Left lung (tissue), 10 donors: Measurements from ENCODE around the gene GABRB2. TPM values are rescaled to one million over a fixed set of nuclear protein-coding genes. Genes with fewer than 3 reads are reported as not detected.

Experiments used
- ATAC-seq: fragments of 200-7000 bp; cut with Tn5 transposase; one replicate; pipeline ENCODE4 v1.9.1; 2020; ENCODE audit warnings: moderate library complexity
- DNase-seq, 4 donors: peaks; one replicate each; pipeline ENCODE4 v3.0.0-alpha.2; 2013 to 2020
- H3K27ac ChIP-seq, 2 donors: fragments of 200-600 bp; sonication (generic) in 1 of 2; one replicate each; pipeline versions ENCODE4 v1.5.0 to v1.8.0; 2020 to 2021
- H3K27me3 ChIP-seq, 2 donors: fragments of 200-600 bp; sonication (generic) in 1 of 2; one replicate each; pipeline versions ENCODE4 v1.5.0 to v1.8.0; 2020 to 2021
- H3K36me3 ChIP-seq, 2 donors: fragments of 200-600 bp; sonication (generic) in 1 of 2; one replicate each; pipeline versions ENCODE4 v1.5.0 to v1.8.0; 2020 to 2021
- H3K4me1 ChIP-seq, 2 donors: fragments of 200-600 bp; one replicate each; pipeline ENCODE4 v1.8.0; 2021
- H3K4me3 ChIP-seq, 2 donors: fragments of 200-600 bp; sonication (generic) in 1 of 2; one replicate each; pipeline versions ENCODE4 v1.5.0 to v1.8.0; 2020 to 2021; ENCODE audit warnings: mild to moderate bottlenecking in 1 of 2
- H3K9me3 ChIP-seq, 2 donors: fragments of 200-600 bp; sonication (generic) in 1 of 2; one replicate each; pipeline versions ENCODE4 v1.5.0 to v1.8.0; 2020 to 2021
- intact Hi-C, 2 donors: fragments of 100-400 bp; cut with DNase I; formaldehyde crosslinking; loops; one replicate each; pipeline versions ENCODE4 v1.11.2 to v1.14.2; 2022
- polyA plus RNA-seq, 6 donors: library from polyadenylated mRNA; unstranded; fragments of 120-200 nt; gene quantifications; one replicate each; pipeline ENCODE4 v1.2.1, GENCODE V29; 2013; ENCODE audit not compliant: insufficient read length in 6 of 6
- total RNA-seq, 2 donors: library from RNA; stranded (reverse); fragmentation: NEBNext Ultra II Directional; extraction: Animal tissue kit (Norgen Biotek cat#: 25700); gene quantifications; one replicate each; pipeline ENCODE4 v1.2.1, GENCODE V29; 2021
- TF ChIP-seq, protein P1 (sequence below), 2 donors: fragments of 200-600 bp; sonication (generic) in 1 of 2; IDR thresholded peaks; one replicate each; pipeline versions ENCODE4 v1.5.0 to v1.8.0; 2021; ENCODE audit warnings: antibody characterized with exemption in 2 of 2
- donor health status: DM: no; HTN: yes; CAD: no.
- donor health status: DM: no; HTN: no; CAD: no.

The GABRB2 gene
- total and polyA plus RNA-seq, 8 donors: 0.50 to 3.1 (median 1.6) TPM

DNA sequence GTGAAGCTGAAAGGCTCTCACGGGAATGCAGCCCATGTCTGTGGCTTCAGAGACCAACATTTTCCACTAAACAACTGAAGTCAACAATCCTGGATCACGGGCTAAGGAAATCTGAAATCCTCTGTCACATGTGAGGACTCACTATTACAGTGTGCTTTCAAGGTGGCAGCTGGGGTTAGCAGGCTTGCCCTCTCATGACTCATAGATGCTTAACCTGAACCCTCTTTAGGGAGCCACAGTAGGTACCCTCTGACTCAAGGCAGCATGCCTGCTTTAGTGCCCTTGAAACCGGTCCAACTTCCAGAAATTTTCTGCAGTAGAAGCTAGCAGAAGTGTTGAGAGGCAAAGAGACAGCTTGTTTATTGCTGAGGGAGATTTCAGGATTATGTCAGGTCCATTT, 232.5 kb downstream of the GABRB2 start:
- DNase-seq (no peak), ATAC-seq (peak; percentile 54)
- H3K36me3 ChIP-seq: no peaks in the 10 kb centered on the region
- intact Hi-C loops: no loop called here
- no peaks in the 10 kb centered on the region for H3K27me3 ChIP-seq
- H3K27ac ChIP-seq: no peak overlapping the region
- no peak overlapping the region for H3K4me3 ChIP-seq
- no peaks in the 10 kb centered on the region for H3K4me1 ChIP-seq
- peaks cover 0 to 2% of the 10 kb centered on the region in 2 donors for H3K9me3 ChIP-seq
- TF ChIP-seq, protein P1, sequence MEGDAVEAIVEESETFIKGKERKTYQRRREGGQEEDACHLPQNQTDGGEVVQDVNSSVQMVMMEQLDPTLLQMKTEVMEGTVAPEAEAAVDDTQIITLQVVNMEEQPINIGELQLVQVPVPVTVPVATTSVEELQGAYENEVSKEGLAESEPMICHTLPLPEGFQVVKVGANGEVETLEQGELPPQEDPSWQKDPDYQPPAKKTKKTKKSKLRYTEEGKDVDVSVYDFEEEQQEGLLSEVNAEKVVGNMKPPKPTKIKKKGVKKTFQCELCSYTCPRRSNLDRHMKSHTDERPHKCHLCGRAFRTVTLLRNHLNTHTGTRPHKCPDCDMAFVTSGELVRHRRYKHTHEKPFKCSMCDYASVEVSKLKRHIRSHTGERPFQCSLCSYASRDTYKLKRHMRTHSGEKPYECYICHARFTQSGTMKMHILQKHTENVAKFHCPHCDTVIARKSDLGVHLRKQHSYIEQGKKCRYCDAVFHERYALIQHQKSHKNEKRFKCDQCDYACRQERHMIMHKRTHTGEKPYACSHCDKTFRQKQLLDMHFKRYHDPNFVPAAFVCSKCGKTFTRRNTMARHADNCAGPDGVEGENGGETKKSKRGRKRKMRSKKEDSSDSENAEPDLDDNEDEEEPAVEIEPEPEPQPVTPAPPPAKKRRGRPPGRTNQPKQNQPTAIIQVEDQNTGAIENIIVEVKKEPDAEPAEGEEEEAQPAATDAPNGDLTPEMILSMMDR (IDR thresholded peaks at IDR 0.05): no peak

DNA sequence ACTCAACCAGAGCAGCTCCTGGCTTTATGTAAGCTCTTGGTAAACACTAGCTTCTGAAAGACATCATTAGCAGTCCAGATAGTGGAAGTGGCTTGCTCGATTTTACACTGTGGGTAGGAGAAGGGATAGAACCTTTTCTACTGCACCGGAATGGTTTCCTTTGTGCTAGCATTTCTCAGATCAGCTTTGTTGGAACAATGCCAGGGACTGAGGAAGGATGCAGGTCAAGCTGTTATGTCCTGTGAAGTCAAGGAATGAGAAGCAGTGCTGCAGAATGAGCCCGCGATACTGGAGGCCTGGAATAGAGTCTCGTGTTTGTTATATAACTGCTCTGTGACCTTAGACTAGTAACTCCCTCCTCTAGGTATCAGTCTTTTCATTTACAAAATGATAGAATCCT, 233.6 kb downstream of the GABRB2 start:
- Histone ChIP-seq H3K36me3 (no peaks in the 10 kb centered on the region), H3K9me3 (peaks cover 0 to 2% of the 10 kb centered on the region in 2 donors), H3K27me3 (no peaks in the 10 kb centered on the region), H3K4me1 (no peaks in the 10 kb centered on the region), H3K4me3 (no peak overlapping the region), H3K27ac (no peak overlapping the region)
- DNase-seq (no peak), ATAC-seq (no peak)
- intact Hi-C loops: no loop called here
- TF ChIP-seq, protein P1 (IDR thresholded peaks at IDR 0.05): no peak

DNA sequence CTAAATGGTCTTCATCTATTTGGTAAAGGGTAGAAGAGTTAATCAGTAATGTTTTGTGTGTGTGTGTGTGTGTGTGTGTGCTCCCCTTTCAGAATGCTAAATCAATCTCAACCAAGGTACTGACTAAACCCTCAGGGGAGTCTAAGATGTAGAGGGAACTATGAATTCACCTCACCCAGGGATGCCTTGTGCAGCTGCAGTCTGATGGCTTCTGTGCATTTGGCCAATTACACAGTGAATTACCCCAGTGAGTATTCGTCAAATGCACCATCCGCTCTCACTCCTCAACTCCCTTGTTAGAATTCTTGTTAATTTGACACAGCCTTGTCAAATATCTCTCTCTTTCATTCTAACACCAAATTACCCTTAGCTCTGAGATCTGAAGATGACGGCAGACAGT, 234.6 kb downstream of the GABRB2 start:
- Histone ChIP-seq H3K4me3 (no peak overlapping the region), H3K36me3 (no peaks in the 10 kb centered on the region), H3K27ac (no peak overlapping the region), H3K9me3 (peaks cover 0 to 2% of the 10 kb centered on the region in 2 donors), H3K4me1 (no peaks in the 10 kb centered on the region), H3K27me3 (no peaks in the 10 kb centered on the region)
- intact Hi-C loops: no loop called here
- DNase-seq: no peak
- TF ChIP-seq, protein P1 (IDR thresholded peaks at IDR 0.05): no peak
- no peak for ATAC-seq

DNA sequence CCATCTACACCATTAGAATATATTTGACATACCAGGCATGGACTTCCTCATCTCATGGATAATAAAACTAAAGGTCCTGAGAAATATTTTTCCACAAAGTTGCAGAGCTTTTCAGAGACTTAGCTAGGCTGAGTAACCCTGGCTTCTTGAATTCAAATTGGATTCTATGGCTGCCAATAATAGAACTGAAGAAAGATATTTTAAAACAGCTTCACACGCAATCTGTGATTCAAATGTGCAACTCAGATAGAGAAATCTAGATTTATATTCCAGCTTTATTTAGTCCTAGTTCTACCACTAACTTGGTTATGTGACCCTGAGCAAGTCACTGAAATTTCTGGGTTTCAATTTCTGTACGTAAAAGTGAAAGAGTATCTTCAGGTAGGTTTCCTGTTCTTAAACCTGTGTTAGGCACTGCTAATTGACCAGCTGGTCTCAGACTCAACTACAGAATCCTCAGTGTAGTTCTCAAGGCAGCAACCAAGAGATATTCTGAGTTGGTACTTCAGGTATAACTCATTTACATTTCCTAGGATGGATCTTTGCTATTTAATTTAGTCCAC, 235.3 kb downstream of the GABRB2 start:
- TF ChIP-seq, protein P1 (IDR thresholded peaks at IDR 0.05): no peak
- Histone ChIP-seq H3K27me3 (no peaks in the 10 kb centered on the region), H3K4me1 (no peaks in the 10 kb centered on the region), H3K4me3 (no peak overlapping the region), H3K9me3 (peaks cover 0 to 2% of the 10 kb centered on the region in 2 donors), H3K27ac (no peak overlapping the region), H3K36me3 (no peaks in the 10 kb centered on the region)
- DNase-seq (no peak), ATAC-seq (no peak)
- intact Hi-C loops: no loop called here

DNA sequence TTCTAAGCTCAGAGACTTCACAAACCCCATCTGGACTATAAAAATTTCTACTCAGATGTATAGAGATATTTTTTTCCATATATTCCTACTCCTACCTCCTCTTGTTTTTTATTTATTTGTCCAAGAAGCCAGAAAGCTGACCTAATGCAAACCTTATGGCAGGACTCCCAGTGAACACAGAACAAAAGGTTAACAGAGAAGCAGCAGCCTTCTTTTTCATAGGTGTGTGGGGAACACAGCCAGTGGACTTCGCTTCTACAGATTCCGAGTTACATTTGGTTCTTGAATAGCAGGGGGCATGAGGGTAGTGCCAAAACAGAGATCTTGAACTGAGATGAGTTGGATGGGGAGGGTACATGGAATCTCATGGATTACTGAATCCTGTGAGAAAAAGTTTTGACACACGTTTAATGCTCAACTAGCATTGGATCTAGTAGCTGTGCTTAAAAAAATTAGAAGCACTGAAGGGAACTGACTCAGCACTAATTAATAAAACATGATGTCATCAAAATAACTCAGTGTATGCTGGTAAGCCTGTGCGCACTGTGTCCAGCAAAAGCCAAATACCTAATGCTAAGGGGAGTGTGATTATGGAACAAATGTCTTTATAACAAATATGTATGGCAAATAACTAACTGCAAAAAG, 240.1 kb downstream of the GABRB2 start:
- Histone ChIP-seq H3K4me3 (no peak overlapping the region), H3K27ac (no peak overlapping the region), H3K4me1 (no peaks in the 10 kb centered on the region), H3K9me3 (peaks cover 0 to 2% of the 10 kb centered on the region in 2 donors), H3K36me3 (no peaks in the 10 kb centered on the region), H3K27me3 (no peaks in the 10 kb centered on the region)
- ATAC-seq (no peak), DNase-seq (no peak)
- intact Hi-C loops: no loop called here
- TF ChIP-seq, protein P1 (IDR thresholded peaks at IDR 0.05): no peak
